Inflammatory macrophage (primary cell): ENCODE measurements around the gene CYTL1.
A peak's percentile ranks its signal among the peaks of the same experiment; 100 is the strongest.
"Not testable (repeated sequence)": the region's sequence is repeated elsewhere in the genome, so short reads cannot be mapped to it uniquely, and the experiment has no call there.

Source experiments
- DNase-seq, 2 donors: peaks; one replicate each; pipeline ENCODE4 v3.0.0-alpha.2; 2020 to 2022

The CYTL1 gene

GRCh38 chr4:5033281-5033841 lies 14.1 kb upstream of the CYTL1 start:
- peak; percentile 28 to 41 for DNase-seq

GRCh38 chr4:5032813-5033212 lies 13.6 kb upstream of the CYTL1 start:
- no peak for DNase-seq

- DNase-seq: no peak
Measured at GRCh38 chr4:5030927-5031326, 11.7 kb upstream of the CYTL1 start.

- DNase-seq: no peak
Measured at GRCh38 chr4:5030221-5030620, 11.0 kb upstream of the CYTL1 start.

- DNase-seq: no peak
Measured at GRCh38 chr4:5029447-5029846, 10.2 kb upstream of the CYTL1 start.

GRCh38 chr4:5028480-5028879 lies 9.2 kb upstream of the CYTL1 start:
- no peak for DNase-seq

GRCh38 chr4:5027346-5027745 lies 8.1 kb upstream of the CYTL1 start:
- no peak for DNase-seq

GRCh38 chr4:5026371-5026770 lies 7.1 kb upstream of the CYTL1 start:
- no peak for DNase-seq

GRCh38 chr4:5024673-5025072 lies 5.4 kb upstream of the CYTL1 start:
- DNase-seq: no peak

GRCh38 chr4:5021546-5021945 lies 2.3 kb upstream of the CYTL1 start:
- DNase-seq: peak; percentile 5 to 37

- DNase-seq: no peak
Measured at GRCh38 chr4:5020341-5020740, 1.1 kb upstream of the CYTL1 start.

GRCh38 chr4:5019796-5020195 lies 538 bp upstream of the CYTL1 start:
- no peak for DNase-seq

- no peak for DNase-seq
Measured at GRCh38 chr4:5018603-5019002, 655 bp downstream of the CYTL1 start.

- no peak for DNase-seq
Measured at GRCh38 chr4:5018096-5018495, 1.2 kb downstream of the CYTL1 start.

GRCh38 chr4:5014007-5014682 lies 5.1 kb downstream of the CYTL1 start:
- no peak for DNase-seq

- no peak for DNase-seq
Measured at GRCh38 chr4:5012958-5013357, 6.3 kb downstream of the CYTL1 start.

GRCh38 chr4:5012244-5012898 lies 6.9 kb downstream of the CYTL1 start:
- no peak for DNase-seq

GRCh38 chr4:5010984-5011383 lies 8.3 kb downstream of the CYTL1 start:
- no peak for DNase-seq

- no peak for DNase-seq
Measured at GRCh38 chr4:5009796-5010195, 9.5 kb downstream of the CYTL1 start.

- DNase-seq: not testable (repeated sequence)
Measured at GRCh38 chr4:5006932-5007331, 12.3 kb downstream of the CYTL1 start.

GRCh38 chr4:5004496-5004895 lies 14.8 kb downstream of the CYTL1 start:
- DNase-seq: no peak

GRCh38 chr4:5003918-5004317 lies 15.3 kb downstream of the CYTL1 start:
- no peak for DNase-seq

GRCh38 chr4:5003372-5003857 lies 15.8 kb downstream of the CYTL1 start:
- no peak for DNase-seq

GRCh38 chr4:5001641-5002040 lies 17.6 kb downstream of the CYTL1 start:
- DNase-seq: not testable (repeated sequence)
